H1 (cell line): ENCODE data around the gene NCAM1. TPM values are rescaled to one million over a fixed set of nuclear protein-coding genes. Genes with fewer than 3 reads are reported as not detected.

Source experiments
- CTCF ChIA-PET: fragments of 300-600 bp; sonication (Branson Sonifier 250); formaldehyde crosslinking; loops from one replicate; lab custom pipeline; 2021; ENCODE audit not compliant: partially characterized antibody; lab: Charles Lee
- POLR2A ChIA-PET: fragments of 300-600 bp; sonication (Branson Sonifier 250); formaldehyde crosslinking; loops from one replicate; lab custom pipeline; 2021; ENCODE audit warnings: inconsistent platforms; ENCODE audit not compliant: partially characterized antibody; lab: Charles Lee
- DNase-seq, 2 experiments: peaks; one replicate each; pipeline versions ENCODE4 v3.0.0 to v3.0.0-alpha.2; 2010 to 2022; ENCODE audit warnings: low spot score in 2 of 2, low read depth in 1 of 2, mixed read lengths in 1 of 2
- FAIRE-seq: peaks from 2 replicates; lab custom pipeline; 2011; peaks lifted over from hg19 to GRCh38; lab: Jason Lieb, UNC
- H2AFZ ChIP-seq: 2 replicates; pipeline ENCODE4 v1.8.1; 2012; ENCODE audit warnings: low read length, inconsistent platforms
- H2AK5ac ChIP-seq: 2 replicates; pipeline ENCODE4 v1.6.1; 2013; ENCODE audit warnings: low read depth, low read length
- H2BK120ac ChIP-seq: replicated peaks from 2 replicates; pipeline ENCODE3; 2013; ENCODE audit warnings: low read depth, low read length, inconsistent platforms
- H2BK12ac ChIP-seq: 2 replicates; pipeline ENCODE4 v1.6.1; 2013; ENCODE audit warnings: low read depth, low read length
- H2BK15ac ChIP-seq: 2 replicates; pipeline ENCODE4 v1.6.1; 2013; ENCODE audit warnings: low read length
- H2BK20ac ChIP-seq: 2 replicates; pipeline ENCODE4 v1.6.1; 2013; ENCODE audit warnings: low read length
- H2BK5ac ChIP-seq: 2 replicates; pipeline ENCODE4 v1.6.1; 2013; ENCODE audit warnings: low read depth, low read length
- H3K14ac ChIP-seq: 2 replicates; pipeline ENCODE4 v1.6.1; 2013; ENCODE audit warnings: inconsistent platforms; ENCODE audit not compliant: insufficient read length
- H3K18ac ChIP-seq: 2 replicates; pipeline ENCODE4 v1.6.1; 2013; ENCODE audit warnings: low read length; ENCODE audit errors: extremely low read depth
- H3K23ac ChIP-seq: 2 replicates; pipeline ENCODE4 v1.6.1; 2013; ENCODE audit warnings: inconsistent platforms; ENCODE audit not compliant: insufficient read length
- H3K23me2 ChIP-seq: 2 replicates; pipeline ENCODE4 v1.6.1; 2013; ENCODE audit warnings: low read depth, low read length
- H3K27ac ChIP-seq: 2 replicates; pipeline ENCODE4 v1.6.1; 2011; ENCODE audit warnings: low read depth, low read length, inconsistent platforms
- H3K27me3 ChIP-seq, 4 experiments: replicated peaks in 1 of 4; 1 replicate in 1 of 4; 2 replicates in 3 of 4; pipeline versions ENCODE4 v1.6.1 to v1.8.1; 2011 to 2013; ENCODE audit warnings: low read length in 3 of 4, mild to moderate bottlenecking in 3 of 4, inconsistent platforms in 2 of 4, mixed read lengths in 2 of 4, moderate library complexity in 1 of 4; ENCODE audit not compliant: control insufficient read depth in 3 of 4, insufficient read depth in 3 of 4; ENCODE audit errors: extremely low read depth in 1 of 4
- H3K36me3 ChIP-seq, 4 experiments: 2 replicates each; pipeline versions ENCODE4 v1.6.1 to v1.8.1; 2011 to 2013; ENCODE audit warnings: mild to moderate bottlenecking in 4 of 4, low read length in 3 of 4, moderate library complexity in 2 of 4, control low read depth in 1 of 4, inconsistent platforms in 1 of 4; ENCODE audit not compliant: insufficient read depth in 4 of 4, control insufficient read depth in 2 of 4
- H3K4ac ChIP-seq: replicated peaks from 2 replicates; pipeline ENCODE3; 2013; ENCODE audit warnings: low read length, low read depth, mixed read lengths, inconsistent platforms; ENCODE audit not compliant: insufficient read length
- H3K4me1 ChIP-seq, 4 experiments: replicated peaks in 1 of 4; 1 replicate in 1 of 4; 2 replicates in 3 of 4; pipeline versions ENCODE4 v1.6.1 to v1.8.1; 2011 to 2013; ENCODE audit warnings: low read length in 3 of 4, inconsistent platforms in 2 of 4, mixed read lengths in 1 of 4; ENCODE audit not compliant: insufficient read depth in 4 of 4, control insufficient read depth in 3 of 4
- H3K4me2 ChIP-seq, 2 experiments: 2 replicates each; pipeline versions ENCODE4 v1.6.1 to v1.8.1; 2011 to 2013; ENCODE audit warnings: low read depth in 2 of 2, low read length in 2 of 2, control low read depth in 1 of 2, inconsistent platforms in 1 of 2, mild to moderate bottlenecking in 1 of 2; ENCODE audit not compliant: insufficient read depth in 1 of 2
- H3K4me3 ChIP-seq, 4 experiments: fragments of 200-600, 300-600 bp in 1 of 4; sonication (generic), shearing (Covaris generic), sonication (Bioruptor Twin) in 1 of 4; 2 replicates each; pipeline versions ENCODE4 v1.5.1 to v1.8.1; 2011 to 2016; ENCODE audit warnings: low read length in 4 of 4, low read depth in 3 of 4, control low read depth in 2 of 4, inconsistent platforms in 2 of 4, mild to moderate bottlenecking in 2 of 4, mixed read lengths in 1 of 4, moderate library complexity in 1 of 4; ENCODE audit not compliant: insufficient read depth in 2 of 4; ENCODE audit errors: extremely low read depth in 1 of 4
- H3K56ac ChIP-seq: replicated peaks from 2 replicates; pipeline ENCODE3; 2013; ENCODE audit warnings: low read depth, mild to moderate bottlenecking, mixed read lengths, low read length, inconsistent platforms; ENCODE audit not compliant: insufficient read length
- H3K79me1 ChIP-seq: 2 replicates; pipeline ENCODE4 v1.6.1; 2013; ENCODE audit warnings: low read depth, low read length, control low read depth
- H3K79me2 ChIP-seq, 2 experiments: 2 replicates each; pipeline versions ENCODE4 v1.6.1 to v1.8.1; 2012 to 2013; ENCODE audit warnings: low read length in 2 of 2, mild to moderate bottlenecking in 2 of 2, inconsistent platforms in 1 of 2; ENCODE audit not compliant: insufficient read depth in 2 of 2, control insufficient read depth in 1 of 2
- H3K9ac ChIP-seq, 4 experiments: replicated peaks in 1 of 4; 1 replicate in 1 of 4; 2 replicates in 3 of 4; pipeline versions ENCODE4 v1.6.1 to v1.8.1; 2011 to 2013; ENCODE audit warnings: low read depth in 3 of 4, low read length in 3 of 4, control low read depth in 2 of 4, mild to moderate bottlenecking in 2 of 4, moderate library complexity in 2 of 4, inconsistent platforms in 1 of 4; ENCODE audit errors: extremely low read depth in 1 of 4
- H3K9me3 ChIP-seq, 2 experiments: 2 replicates each; pipeline versions ENCODE4 v1.6.1 to v1.8.1; 2012 to 2013; ENCODE audit warnings: mild to moderate bottlenecking in 2 of 2, moderate library complexity in 2 of 2, control low read depth in 1 of 2, inconsistent platforms in 1 of 2, low read depth in 1 of 2, low read length in 1 of 2, mixed read lengths in 1 of 2; ENCODE audit not compliant: insufficient read depth in 2 of 2
- H4K20me1 ChIP-seq, 2 experiments: replicated peaks in 1 of 2; 2 replicates each; pipeline versions ENCODE3 to v1.8.1; 2011 to 2013; ENCODE audit warnings: inconsistent platforms in 2 of 2, low read length in 2 of 2, mild to moderate bottlenecking in 1 of 2; ENCODE audit not compliant: insufficient read depth in 2 of 2, control insufficient read depth in 1 of 2
- H4K5ac ChIP-seq: 2 replicates; pipeline ENCODE4 v1.6.1; 2013; ENCODE audit warnings: low read length, low read depth, mixed read lengths, inconsistent platforms; ENCODE audit not compliant: insufficient read length
- H4K8ac ChIP-seq: 2 replicates; pipeline ENCODE4 v1.8.0; 2013; ENCODE audit warnings: mild to moderate bottlenecking, moderate library complexity, low read length, inconsistent platforms; ENCODE audit not compliant: insufficient read depth; ENCODE audit errors: extremely low read depth
- H4K91ac ChIP-seq: replicated peaks from 2 replicates; pipeline ENCODE3; 2013; ENCODE audit warnings: low read length, mixed read lengths, inconsistent platforms; ENCODE audit not compliant: insufficient read length
- TAF7 ChIP-seq: optimal IDR thresholded peaks from 2 replicates; pipeline ENCODE3; 2011; ENCODE audit warnings: low read depth, mild to moderate bottlenecking, inconsistent platforms, low read length, moderate library complexity, borderline replicate concordance
- WGBS, 2 experiments: shearing (Covaris generic) in 1 of 2; methylation state at CpG; one replicate each; pipeline versions ENCODE4 v1.1.6 to v1.1.7; 2013 to 2015; ENCODE audit warnings: low lambda C conversion rate in 2 of 2, mixed read lengths in 2 of 2, inconsistent platforms in 1 of 2, low coverage in 1 of 2, missing lambda C conversion rate in 1 of 2; ENCODE audit not compliant: insufficient replicate concordance in 2 of 2, insufficient coverage in 1 of 2, insufficient read length in 1 of 2; ENCODE audit errors: extremely low coverage in 1 of 2, missing lambda C conversion rate in 1 of 2; 5-methylcytosine and 5-hydroxymethylcytosine counted together
- polyA plus RNA-seq, 7 experiments: library from polyadenylated mRNA; depleted of rRNA in 3 of 7; stranded (reverse) in 5 of 7; unstranded in 2 of 7; fragments of >200 nt in 5 of 7; fragments of 200-250 nt in 2 of 7; gene quantifications; 1 replicate in 5 of 7; 2 replicates in 1 of 7; 4 replicates in 1 of 7; pipeline versions ENCODE4 v1.2.1 to v1.2.3, GENCODE V29; 2011 to 2013; ENCODE audit warnings: missing spikeins in 2 of 7, mixed read lengths in 2 of 7
- total RNA-seq: library from RNA; stranded (reverse); fragmentation: NEBNext Ultra II Directional; extraction: Animal tissue kit (Norgen Biotek cat#: 25700); gene quantifications from 2 replicates; pipeline ENCODE4 v1.2.1, GENCODE V29; 2021

NCAM1 gene
- total and polyA plus RNA-seq, 2 of the 8 experiments (the other 6 are each of a cell fraction or from before 2014, with no cell fraction given), result 3.1 to 4.3 TPM

DNA sequence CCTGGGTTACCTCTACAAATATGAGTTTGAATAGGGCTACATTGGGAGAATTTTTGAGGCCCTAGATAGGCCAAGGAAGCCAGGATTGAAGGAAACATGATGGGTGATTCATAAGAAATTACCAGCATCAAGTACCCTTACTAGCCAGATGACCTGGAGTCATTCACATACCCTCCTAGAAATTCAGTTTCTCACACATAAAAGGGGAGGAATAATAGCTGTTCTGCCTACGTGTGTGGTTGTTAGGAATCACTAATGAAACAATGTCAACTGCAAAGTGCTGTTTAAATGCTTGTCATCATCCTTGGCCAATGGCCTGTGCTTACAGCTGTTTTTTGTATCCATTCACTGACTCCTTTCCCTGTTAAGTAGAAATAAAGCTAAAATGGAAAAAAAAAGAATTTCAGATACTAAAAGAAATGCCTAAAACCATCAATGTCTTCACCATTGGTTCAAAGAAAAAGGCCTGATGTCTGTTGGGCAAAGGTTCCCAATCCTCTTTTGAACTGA lies 114.4 kb downstream of the NCAM1 start:
- Histone ChIP-seq H2BK5ac (no peak overlapping the region), H2BK12ac (no peak overlapping the region), H4K91ac (no peak overlapping the region), H3K27me3 (no peaks in the 10 kb centered on the region), H3K27ac (no peak overlapping the region), H3K56ac (no peak overlapping the region), H3K79me2 (no peaks in the 10 kb centered on the region), H4K8ac (no peak overlapping the region), H2AFZ (no peak overlapping the region), H3K9me3 (no peaks in the 10 kb centered on the region), H3K23me2 (no peaks in the 10 kb centered on the region), H2AK5ac (no peak overlapping the region), H3K4me2 (no peak overlapping the region), H2BK20ac (no peak overlapping the region), H3K18ac (no peak overlapping the region), H3K9ac (no peak overlapping the region), H3K23ac (no peak overlapping the region), H3K36me3 (no peaks in the 10 kb centered on the region), H3K4me1 (peaks cover 0 to 3% (median 0%) of the 10 kb centered on the region in 4 experiments; a peak in 1 of 7 replicates), H4K5ac (no peak overlapping the region), H4K20me1 (no peaks in the 10 kb centered on the region), H3K14ac (no peak overlapping the region), H3K4me3 (no peak overlapping the region), H2BK120ac (no peak overlapping the region), H2BK15ac (no peak overlapping the region), H3K79me1 (no peaks in the 10 kb centered on the region), H3K4ac (no peak overlapping the region)
- TF ChIP-seq TAF7, result no peak
- POLR2A ChIA-PET, result no interaction called here
- FAIRE-seq, result no peak
- CTCF ChIA-PET, result interaction anchor here (1.9 kb wide), 1 partner anchor 39 kb away, joined by 5 read pairs; no protein-coding TSS in a partner anchor
- 82% methylated on average over 1 of the region's 1 CpG; no CpG with 5 or more reads in 1 of the 2 experiments for WGBS, 2 experiments
- no peak for DNase-seq
